Esophagus mucosa (tissue), 1 donor: ENCODE data around the gene PAPSS1. TPM values are rescaled to one million over a fixed set of nuclear protein-coding genes. Genes with fewer than 3 reads are reported as not detected.
"Not testable (repeated sequence)": the region's sequence is repeated elsewhere in the genome, so short reads cannot be mapped to it uniquely, and the experiment has no call there.

Source experiments
- ATAC-seq: fragments of 200-7000 bp; cut with Tn5 transposase; one replicate; pipeline ENCODE4 v1.9.1; 2020
- total RNA-seq: library from RNA; stranded (reverse); gene quantifications from one replicate; pipeline ENCODE4 v1.2.4, GENCODE V29; 2023
- donor health status: DM: yes; HTN: yes; CAD: no.

PAPSS1 gene
- total RNA-seq, 1 donor from 2014 or later: 37.5 TPM

DNA sequence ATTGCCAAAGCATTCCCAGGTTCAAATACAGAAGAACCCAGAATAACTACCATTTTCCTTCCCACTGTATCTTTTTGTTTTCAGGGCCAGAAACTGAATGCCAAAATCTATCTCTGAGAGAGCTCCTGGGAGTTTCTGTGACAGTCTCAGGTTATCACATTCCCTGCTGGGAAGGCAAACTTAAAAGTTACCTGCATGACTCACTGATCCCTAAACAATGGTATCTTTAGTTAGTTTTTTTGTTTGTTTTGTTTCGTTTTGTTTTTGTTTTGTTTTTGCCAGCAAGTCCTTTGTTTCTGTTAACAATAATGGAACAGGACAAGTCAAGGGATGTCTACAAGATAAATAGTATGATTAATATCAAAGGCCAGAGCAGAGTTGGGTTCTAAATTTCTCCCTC, 34.3 kb downstream of the PAPSS1 start:
- ATAC-seq: no peak

DNA sequence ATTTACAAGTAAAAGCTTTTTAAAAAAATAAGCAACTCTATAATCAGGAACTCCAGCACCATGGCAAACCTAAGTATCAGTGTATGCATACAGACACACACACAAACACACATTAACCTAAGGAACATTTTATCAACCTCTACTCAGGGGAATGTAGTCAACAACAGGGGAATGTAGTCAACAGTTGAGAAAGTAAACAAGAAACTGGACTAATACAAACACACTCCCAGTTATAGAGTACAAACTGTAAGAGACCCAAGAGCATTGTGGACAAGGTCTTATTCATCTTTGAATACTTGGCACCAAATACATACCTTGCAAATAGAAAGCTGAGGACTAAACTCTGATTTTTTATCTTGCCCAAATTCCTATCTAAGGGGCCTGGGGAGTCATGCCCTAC, 36.2 kb downstream of the PAPSS1 start:
- ATAC-seq: no peak

DNA sequence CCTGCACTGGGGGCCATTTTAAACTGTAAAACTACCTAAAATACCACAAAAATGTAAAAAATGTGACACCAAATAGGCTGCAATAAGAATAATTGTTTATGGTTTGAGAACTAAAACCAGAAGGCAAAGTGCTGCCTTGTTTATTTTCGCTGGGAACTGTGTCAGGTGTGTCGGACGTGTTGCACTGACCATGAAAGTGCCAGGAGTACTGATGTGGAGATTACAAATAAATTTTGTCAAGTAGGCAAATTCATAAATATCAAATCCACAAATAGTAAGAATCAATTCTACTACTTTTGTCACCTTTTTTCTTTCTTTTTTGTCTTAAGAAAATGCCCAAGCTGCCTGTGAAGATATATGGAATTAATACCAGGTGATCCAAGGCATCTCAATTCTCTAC, 37.7 kb downstream of the PAPSS1 start:
- ATAC-seq: no peak

DNA sequence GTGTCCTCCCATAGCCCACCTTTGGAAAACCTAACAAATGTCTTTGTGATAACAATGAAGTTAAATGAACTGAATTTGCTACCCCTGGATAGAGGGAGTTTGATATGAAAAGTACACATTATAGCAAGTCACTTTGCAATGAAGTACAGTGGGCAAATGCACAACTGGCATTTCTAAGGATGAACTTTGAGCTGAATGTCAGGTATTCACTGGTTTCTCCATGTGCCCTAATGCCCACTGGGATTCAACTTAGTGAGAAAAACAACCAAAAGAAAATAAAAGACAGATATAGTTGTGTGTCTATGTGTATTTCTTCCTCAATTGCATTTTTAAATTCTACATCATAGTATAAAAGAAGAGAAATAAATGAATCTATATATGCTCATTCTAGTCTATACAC, 51.0 kb downstream of the PAPSS1 start:
- no peak for ATAC-seq

DNA sequence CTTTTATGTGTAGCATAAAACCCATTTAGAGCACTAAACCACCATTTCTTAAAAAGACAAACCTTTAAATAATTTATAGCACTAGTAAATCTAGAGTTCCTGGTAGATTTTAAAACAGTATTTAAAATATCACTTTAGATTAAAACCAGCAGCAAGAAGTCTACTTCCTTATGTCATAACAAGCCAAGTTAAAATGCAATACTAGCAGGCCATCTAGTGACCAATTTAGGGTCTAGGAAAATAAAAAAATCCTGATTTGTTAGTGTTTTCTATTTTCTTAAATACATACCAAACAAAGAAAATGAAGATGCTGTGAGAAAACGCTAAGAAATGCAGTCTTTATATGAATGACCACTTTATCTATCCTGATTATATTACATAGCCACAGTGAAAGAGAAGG, 53.9 kb downstream of the PAPSS1 start:
- no peak for ATAC-seq

DNA sequence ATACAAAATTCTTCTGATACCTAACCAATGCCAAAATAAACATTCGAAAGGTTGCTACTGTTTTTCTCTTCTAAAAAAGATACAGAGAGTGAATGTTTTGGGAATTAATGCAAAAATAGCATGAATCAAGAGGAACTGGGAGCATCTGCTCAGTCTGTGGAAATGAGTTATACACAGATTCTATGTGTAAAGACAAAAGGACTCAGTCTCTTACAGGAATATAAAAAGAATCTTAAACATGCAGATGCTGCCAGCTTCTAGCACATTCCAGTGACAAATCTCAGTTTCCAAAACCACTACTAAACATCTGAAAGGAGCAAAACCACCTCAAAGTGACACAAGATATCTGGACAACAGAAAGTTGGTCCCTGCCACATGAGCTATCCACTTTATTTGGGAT, 55.0 kb downstream of the PAPSS1 start:
- no peak for ATAC-seq

DNA sequence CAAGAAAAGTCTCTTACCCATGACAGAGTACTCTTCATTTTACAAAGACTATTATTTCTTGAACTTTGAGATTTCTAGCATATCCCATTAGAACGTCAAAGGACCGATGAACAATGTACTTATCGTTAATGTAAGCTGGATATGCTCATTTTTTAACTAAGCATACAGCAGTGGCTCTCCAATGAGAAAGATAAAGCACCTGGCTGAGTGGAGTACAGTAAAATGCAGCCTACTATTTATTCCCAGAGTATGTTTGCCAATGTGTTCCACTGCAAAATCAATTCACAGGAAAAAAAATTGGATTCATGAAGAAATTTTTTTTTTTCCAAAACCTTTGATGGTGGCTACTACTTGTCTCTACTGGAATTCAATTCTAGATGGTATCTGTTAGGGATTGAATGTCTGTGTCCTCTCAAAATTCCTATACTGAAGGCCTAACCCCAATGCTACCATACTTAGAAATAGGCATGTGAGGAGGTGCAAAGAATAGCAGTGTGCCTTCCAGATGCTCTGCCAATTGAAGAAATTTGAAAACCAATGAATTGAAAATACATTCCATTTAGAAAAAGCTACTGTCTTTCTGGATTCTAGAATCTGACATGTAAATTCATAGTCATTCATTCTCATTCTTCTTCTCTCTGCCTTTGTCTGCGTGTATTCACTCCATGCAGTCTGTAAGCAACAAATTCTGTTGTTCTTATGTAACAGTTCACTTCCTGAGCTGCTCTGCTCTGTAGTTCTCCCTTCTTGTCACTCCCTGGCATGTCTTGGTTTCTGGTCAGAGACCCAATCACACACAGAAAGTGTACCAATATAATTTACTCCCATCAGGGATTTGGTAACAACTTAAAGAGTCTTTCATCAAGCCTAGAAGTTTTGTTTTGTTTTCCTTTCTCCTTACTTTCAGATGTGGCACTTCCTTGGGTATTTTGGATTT, 61.4 kb downstream of the PAPSS1 start:
- no peak for ATAC-seq

DNA sequence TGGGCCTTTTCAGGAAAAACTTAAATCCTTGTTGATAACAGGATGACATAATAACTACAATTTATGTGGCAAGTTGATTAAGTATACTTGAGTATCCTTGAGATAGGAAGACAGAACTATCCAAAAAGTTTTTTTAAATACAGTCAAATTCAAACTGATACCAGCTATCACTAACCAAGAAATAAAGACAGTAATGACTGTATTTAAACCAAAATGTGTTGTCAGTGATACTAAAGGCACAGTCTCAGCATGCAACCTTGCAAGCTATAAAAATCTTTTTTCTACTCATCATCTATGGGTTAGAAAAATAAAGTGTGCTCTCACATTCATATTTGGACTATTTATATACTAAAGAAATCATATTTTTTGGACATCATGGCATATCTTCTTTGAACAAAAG, 64.7 kb downstream of the PAPSS1 start:
- no peak for ATAC-seq

DNA sequence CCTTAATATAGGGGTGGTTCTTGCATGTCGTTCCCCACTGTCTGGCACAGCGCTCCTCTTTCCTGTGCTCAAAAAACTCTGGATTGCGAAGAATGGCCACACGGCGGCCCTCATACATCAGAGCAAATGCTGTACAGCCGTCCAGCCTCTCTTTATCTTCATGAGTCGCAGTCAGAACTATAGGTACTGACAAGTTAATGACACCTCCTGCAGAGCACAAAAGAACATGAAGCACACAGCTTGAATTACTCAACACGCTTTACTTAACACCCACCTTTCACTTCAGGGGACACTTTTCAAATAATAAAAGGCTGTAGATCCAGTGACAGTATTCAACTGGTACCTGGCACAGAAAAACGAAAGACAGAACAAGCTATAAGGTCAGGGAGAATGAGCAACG, 65.3 kb downstream of the PAPSS1 start:
- no peak for ATAC-seq

DNA sequence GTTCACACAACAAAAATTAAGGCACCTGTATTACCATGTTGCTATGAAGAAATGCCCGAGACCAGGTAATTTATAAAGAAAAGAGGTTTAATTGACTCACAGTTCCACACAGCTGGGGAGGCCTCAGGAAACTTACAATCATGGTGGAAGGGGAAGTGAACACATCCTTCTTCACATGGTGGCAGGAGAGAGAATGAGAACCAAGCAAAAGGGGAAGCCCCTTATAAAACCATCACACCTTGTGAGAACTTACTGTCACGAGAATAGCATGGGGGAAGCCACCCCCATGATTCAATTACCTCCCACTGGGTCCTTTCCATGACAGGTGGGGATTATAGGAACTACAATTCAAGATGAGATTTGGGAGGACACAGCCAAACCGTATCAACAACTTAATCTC, 68.6 kb downstream of the PAPSS1 start:
- not testable (repeated sequence) for ATAC-seq

DNA sequence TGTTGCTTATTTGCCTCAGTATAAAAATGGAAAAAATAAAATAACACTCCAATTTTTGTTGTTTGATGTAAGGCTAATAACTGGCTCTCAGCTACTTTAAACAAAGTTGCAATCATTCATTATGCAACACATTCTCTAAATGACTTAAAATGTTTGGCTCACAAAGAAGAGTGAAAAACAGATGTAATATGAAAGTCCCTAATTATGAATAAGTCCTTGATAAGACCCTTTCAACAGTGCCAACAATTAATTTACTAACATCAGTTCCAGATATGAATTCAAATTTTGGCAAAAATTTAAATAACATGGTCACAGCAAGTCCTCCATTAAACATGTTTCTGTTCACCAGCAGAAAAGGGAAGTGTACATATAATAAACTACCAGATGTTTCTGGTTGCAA, 69.8 kb downstream of the PAPSS1 start:
- no peak for ATAC-seq

DNA sequence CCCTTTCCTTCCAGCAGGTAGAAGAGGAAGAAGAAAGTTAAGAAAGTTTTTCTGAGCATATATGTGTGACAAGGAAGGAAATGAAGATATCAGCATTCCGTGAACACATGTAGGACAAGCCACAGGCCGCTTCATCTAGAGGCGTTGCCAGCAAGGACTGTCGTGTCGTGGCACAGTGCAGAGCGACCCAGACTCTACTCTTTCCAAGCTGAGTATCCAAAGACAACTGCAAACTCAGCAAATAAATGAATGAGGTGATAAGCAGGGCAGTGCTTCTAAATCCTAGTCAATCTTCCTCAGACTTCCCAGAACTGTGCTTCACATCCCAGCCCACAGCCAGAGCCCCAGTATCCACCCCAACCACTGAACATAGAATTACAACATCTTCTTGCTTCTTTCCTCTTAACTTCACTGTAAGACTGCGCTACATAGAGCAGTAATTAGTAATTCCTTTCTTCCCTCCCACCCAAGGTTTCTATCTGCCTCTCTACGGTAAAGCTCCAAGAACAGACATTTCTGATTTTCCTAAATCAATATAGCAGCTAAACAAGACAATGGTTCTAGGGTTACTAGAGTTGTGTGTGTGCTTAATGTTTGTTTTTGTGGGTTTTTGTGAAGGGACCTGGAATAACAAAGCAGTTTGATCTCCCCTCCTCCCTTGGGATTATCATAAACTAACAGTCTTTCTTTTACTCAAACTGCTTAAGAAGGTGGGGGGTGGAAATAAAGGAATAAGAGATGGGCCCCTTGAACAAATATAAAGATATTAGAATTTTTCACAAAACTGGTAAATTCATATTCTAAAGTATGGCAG, 71.6 kb downstream of the PAPSS1 start:
- no peak for ATAC-seq

DNA sequence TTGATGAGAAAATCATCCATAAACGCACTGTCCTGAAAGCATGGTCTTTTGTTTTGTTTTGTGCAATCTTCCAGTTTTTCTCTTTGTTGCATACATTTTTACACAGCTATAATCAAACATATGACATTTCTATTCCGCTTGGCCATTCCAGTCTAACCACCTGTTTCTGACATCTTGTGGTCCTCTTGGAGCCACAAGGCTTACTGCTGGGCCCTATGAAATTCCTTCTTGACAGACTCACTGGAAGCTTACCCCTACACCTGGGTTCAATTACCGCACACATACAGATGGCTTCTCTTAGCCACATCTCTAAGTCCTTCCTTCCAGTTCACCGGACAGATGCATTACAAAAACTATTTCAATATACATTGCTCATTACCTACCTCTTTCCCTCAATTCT, 72.4 kb downstream of the PAPSS1 start:
- ATAC-seq: no peak

DNA sequence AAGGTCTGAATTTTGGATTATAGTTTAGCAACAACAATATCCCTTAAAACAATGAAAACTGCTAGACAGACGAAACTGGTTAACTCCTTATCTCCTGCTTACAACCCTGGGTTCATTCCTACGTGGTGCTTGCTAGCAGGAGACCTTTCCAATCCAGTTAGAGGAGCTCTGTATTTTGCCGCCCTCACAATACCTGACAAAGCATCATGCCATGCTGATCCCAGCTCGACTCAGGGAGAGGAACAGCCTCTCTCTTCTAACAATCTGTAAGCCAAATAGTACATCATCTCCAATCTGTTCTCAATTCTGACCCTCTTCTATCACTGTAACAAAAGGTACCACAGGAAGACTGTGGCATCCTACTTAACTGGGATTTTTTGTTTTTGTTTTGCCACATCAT, 74.4 kb downstream of the PAPSS1 start:
- no peak for ATAC-seq

DNA sequence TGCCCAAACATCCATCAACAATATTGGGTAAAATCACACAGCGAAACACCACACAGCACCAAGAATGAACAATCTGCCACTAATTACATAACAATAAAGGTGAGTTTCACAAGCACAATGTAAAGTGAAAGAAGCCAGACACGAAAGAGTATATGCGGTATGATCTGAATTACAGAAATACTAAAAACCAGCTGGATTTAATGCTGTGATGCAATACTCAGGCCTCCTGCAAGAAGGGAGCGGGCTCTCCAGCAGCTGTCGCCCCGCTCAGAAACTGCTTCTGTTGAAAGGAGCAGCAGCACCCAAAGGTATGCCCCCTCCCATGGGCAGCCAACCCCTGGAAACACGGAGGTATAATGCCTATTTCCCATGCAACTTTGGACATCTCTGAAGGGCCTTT, 77.0 kb downstream of the PAPSS1 start:
- no peak for ATAC-seq

DNA sequence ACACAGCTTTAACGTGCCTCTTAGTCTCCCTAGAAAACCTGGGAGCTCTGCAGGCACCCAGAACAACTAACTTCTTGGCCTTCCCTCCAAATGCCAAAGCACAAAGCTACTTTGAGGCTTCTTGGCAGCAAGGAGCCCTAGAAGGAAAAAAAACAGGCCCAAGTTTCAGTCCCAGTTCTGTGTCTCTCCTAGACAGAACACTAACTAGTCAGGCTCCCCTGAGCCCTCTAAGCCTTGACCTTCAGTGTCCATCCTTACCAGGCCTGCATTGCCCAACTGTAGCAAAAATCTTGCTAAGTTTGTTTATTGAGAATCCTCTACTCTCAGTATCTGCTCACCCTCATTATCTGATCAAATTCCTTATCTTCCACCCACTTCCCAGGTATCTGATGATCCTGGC, 79.2 kb downstream of the PAPSS1 start:
- ATAC-seq: no peak

DNA sequence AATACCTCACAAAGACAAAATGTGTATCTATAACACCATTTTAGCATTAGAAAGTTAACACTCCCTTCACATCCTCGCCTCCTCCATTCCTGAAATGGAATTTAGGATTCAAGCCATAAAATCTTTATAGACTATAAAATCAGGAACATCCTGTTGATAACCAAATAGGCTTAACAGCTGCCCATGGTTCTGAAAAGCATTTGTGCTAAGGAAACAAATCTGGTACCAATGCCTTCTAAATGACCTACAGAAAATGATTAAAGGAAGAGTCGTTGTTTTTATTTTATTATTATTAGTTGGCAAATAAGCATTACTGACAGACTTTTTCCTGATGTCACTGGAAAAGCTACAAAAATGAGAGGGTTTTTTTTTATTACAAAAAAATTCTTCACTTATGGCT, 79.8 kb downstream of the PAPSS1 start:
- no peak for ATAC-seq

DNA sequence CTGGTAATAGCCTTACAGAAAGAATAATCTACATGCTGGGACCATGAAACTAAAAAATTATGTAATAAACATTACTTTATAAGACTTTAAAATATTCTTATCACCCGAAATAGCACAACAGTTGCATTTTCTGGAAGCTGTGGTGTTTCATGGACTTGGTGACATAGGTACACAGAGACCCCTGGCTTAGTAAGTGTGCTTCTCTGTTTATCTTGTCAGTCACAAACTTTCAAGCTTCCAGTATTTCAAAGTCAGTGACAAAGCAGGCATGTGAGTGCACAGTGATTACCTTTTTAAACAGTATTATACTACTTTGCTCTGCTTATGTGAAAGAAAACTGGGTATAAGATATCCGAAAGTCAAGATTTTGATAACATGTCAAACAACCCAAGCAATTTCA, 84.3 kb downstream of the PAPSS1 start:
- no peak for ATAC-seq

DNA sequence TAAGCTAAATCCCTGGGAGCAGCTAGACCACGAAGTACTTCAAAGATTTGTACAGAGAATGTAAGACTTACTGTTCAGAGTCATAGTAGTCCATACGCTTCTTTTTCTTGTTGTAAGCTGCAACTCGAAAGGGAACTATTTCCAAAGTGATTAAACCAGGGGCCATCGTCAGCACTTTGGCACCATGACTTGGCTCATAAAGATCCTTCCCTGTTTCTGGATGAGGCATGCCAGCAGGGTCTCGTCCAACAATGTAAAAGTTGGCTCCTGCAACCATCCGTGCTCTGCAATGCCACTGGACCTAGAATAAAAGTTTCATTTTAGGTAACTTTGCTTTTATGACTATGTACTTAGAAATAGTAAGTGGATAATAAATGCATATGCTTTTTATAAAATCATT, 88.5 kb downstream of the PAPSS1 start:
- no peak for ATAC-seq

DNA sequence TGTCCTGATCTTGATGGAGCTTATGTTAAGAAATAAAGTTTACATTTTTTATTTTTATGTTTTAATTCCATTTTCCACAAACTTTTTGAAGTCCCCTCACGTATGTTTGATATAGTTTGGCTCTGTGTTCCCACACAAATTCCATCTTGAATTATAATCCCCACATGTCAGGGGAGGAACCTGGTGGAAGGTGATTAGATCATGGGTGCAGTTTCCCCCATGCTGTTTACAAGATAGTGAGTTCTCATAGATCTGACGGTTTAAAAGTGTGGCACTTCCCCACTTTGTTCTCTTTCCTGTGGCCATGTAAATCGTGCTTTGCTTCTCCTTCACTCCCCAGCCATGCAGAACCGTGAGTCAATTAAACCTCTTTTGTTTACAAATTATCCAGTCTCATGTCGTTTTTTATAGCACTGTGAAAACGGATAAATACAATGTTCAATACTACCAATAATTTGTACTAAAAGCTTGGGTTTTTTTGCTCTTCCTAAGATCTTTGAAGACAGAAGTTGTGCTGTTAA, 89.8 kb downstream of the PAPSS1 start:
- no peak for ATAC-seq

DNA sequence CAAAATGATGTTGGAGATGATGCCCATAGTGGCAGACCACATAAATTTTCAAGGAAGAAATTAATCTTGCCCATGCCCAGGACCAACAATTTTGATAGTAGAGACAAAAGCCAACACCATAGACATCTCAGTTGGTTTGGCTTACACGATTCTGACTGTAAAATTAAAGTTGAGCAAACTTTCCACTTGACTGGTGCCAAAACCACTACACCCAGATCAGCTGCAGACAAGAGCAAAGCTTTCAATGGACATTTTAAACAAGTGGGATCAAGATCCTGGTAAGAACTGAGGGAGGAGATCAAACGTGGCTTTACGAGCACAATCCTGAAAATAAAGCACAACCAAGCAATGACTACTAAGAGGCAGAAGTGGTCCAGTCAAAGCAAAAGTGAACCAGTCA, 90.7 kb downstream of the PAPSS1 start:
- ATAC-seq: no peak

DNA sequence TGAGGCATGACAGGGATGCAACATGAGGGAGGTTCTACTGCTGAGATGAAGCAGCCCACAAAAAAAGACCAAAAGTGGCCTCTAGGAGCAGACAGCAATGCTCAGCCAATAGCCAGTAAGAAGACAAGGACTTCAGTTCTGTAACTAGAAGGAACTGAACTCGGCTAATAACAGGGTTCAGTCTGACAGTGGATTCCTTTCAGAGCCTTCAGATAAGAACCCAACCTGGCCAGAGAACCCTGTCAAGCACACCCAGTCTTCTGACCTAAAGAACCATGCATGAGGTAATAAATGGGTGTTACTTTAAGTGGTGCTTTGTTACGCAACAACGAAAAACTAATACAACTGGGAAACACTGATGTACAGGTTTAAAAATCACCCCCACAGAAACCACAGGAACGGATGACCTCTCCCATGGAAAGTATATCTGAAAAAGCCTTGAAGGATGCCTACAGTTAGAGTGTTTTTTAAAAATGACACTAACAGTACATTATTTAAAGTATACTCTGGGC, 94.6 kb downstream of the PAPSS1 start:
- no peak for ATAC-seq

DNA sequence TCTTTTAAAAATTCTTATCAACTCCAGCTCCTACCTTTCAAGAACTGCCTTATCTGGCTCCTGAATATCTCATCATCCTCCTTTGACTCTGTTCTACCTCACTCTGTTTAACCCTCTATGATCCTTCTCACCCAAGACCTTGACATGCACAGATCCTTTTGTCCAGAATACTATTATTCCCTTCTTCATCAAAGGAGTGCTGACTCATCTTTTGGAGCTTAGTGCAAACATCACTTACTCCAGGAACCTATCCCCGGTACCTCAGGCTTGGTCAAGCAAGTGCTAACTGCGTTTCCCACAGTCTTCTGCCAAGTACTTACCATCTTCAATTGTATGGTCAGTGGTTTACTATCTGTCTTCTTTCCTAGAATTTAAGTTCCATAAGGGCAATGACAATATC, 96.0 kb downstream of the PAPSS1 start:
- ATAC-seq: no peak

DNA sequence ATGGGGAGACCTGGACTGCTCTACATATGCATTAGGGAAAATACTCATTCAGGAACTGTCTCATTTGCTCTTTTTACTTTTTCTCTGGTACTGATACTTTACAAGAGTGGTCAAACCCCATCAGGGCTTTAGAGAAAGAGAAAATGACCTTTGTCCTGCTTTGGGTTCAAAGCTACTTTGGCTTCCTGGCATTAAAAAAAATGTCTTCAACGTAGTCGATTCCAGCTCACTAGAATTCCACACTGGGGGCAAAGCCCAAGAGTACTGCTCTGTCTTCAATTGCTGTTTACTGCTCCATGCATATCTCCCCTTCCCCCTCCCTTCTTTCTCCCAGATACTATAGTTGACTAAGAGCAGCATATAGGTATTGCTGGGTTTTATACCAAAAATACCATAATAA, 98.0 kb downstream of the PAPSS1 start:
- no peak for ATAC-seq
